ENCODE measurements around the gene KCND2.

Gene KCND2

DNA sequence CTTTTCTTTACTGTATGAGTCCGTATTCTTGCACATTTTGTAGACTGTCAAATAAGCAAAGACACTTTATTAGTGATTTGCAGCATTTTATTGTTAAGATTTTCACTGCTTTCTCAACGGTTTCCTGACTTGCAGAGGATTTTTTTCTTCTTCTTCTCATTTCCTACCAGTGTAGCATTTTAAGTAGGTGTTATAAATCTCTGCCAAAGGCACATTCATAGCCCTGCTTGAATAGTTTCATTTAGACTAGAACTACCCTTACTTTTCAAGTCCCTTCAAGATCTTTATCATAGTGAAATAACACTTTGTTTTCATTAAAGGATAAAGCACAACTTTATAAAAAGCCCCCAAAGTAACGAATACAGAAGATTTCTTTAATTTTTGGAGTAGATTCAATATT lies 313.6 kb downstream of the KCND2 start:
- H2BK5ac ChIP-seq (ENCODE audit: low read length): no peak overlapping the region
- H3K27me3 ChIP-seq (ENCODE audit: control insufficient read depth in 3 of 3, insufficient read depth in 3 of 3, low read depth in 1 of 3, low read length in 3 of 3): no peaks in the 10 kb centered on the region
- no peak overlapping the region for H3K9ac ChIP-seq (ENCODE audit: low read depth, low read length, poor library complexity)
- H3K23ac ChIP-seq (ENCODE audit: low read depth, low read length, poor library complexity): no peak overlapping the region
- H3K4me1 ChIP-seq (ENCODE audit: control insufficient read depth in 2 of 2, insufficient read depth in 1 of 2, low read depth in 1 of 2, low read length in 2 of 2): peaks cover 2% of the 10 kb centered on the region in 2 donors
- no peak overlapping the region for H3K14ac ChIP-seq (ENCODE audit: low read length)
- H3K79me1 ChIP-seq (ENCODE audit: low read depth, low read length): no peaks in the 10 kb centered on the region
- no peak overlapping the region for H4K91ac ChIP-seq (ENCODE audit: low read depth, low read length, poor library complexity)
- H3K4me2 ChIP-seq (ENCODE audit: insufficient read depth, low read length, poor library complexity, severe bottlenecking): no peak overlapping the region
- no peak overlapping the region for H3K18ac ChIP-seq (ENCODE audit: low read length)
- no peak overlapping the region for H3K27ac ChIP-seq (replicated peaks; ENCODE audit: low read length)
- no peak overlapping the region for H2BK12ac ChIP-seq (ENCODE audit: low read length)
- no peak for DNase-seq (ENCODE audit: low spot score)
- H2AFZ ChIP-seq (ENCODE audit: low read length): peak overlapping the region; percentile 15
- no peak overlapping the region for H2AK5ac ChIP-seq (ENCODE audit: low read depth, low read length)
- H3K4me3 ChIP-seq (ENCODE audit: low read length in 2 of 2): no peak overlapping the region
- WGBS, 2 donors (ENCODE audit: extremely low coverage in 2 of 2, insufficient read length in 2 of 2, insufficient replicate concordance in 1 of 2): no CpG with 5 or more reads among the region's 3 CpGs
- H2BK15ac ChIP-seq (ENCODE audit: low read length): no peak overlapping the region
- no peak overlapping the region for H2BK120ac ChIP-seq (ENCODE audit: low read depth, low read length)
- no peak overlapping the region for H4K8ac ChIP-seq (ENCODE audit: low read depth, low read length)
- no peak overlapping the region for H3K4ac ChIP-seq (ENCODE audit: low read length)
- H3K36me3 ChIP-seq (replicated peaks in 1 of 2; ENCODE audit: control insufficient read depth in 2 of 2, insufficient read depth in 2 of 2, low read length in 2 of 2): no peaks in the 10 kb centered on the region
- no peaks in the 10 kb centered on the region for H3K9me3 ChIP-seq (replicated peaks in 1 of 2; ENCODE audit: control insufficient read depth in 2 of 2, insufficient read depth in 1 of 2, low read depth in 1 of 2, low read length in 2 of 2)

DNA sequence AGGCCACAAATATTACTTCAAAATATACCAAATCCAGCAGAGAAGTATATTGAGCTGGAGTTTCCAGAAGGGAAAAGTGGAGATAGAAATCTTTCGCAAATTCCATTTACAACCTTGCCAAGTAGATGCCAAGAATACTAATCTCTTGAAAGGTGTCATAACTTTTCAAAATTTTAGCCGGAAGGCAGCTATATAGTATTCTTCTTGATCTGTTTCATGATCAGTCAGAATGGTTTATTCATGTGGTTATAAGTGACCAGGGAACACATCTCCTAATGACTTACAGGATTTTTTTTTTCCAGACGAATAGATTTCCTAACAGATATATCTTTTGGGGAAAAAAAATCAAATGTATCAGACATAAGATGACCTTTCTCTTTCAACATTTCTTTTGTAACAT lies 314.3 kb downstream of the KCND2 start:
- Histone ChIP-seq H2BK5ac (ENCODE audit: low read length) (no peak overlapping the region), H3K9me3 (replicated peaks in 1 of 2; ENCODE audit: control insufficient read depth in 2 of 2, insufficient read depth in 1 of 2, low read depth in 1 of 2, low read length in 2 of 2) (no peaks in the 10 kb centered on the region)
- no CpG with 5 or more reads among the region's 3 CpGs for WGBS, 2 donors (ENCODE audit: extremely low coverage in 2 of 2, insufficient read length in 2 of 2, insufficient replicate concordance in 1 of 2)

DNA sequence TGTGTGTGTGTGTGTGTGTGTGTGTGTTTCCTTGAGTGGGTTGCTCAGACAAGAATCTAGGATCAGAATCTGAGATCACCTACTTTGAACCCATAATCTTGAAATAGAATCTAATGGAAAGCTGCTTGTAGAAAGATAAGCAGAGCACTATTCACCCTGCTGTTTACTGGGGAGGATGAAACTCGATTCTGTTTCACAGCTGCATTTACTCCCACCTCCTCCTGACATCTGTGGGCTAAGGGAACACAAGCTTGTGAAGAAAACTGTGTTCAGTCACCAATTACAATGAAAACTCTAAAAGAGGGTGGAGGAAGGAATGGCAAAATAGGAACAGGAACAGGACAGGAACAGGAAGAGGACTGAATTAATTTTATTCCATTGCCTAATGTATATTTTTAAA lies 315.4 kb downstream of the KCND2 start:
- Histone ChIP-seq H2AK5ac (ENCODE audit: low read depth, low read length) (no peak overlapping the region), H4K8ac (ENCODE audit: low read depth, low read length) (no peak overlapping the region), H3K23ac (ENCODE audit: low read depth, low read length, poor library complexity) (no peak overlapping the region), H3K4me1 (ENCODE audit: control insufficient read depth in 2 of 2, insufficient read depth in 1 of 2, low read depth in 1 of 2, low read length in 2 of 2) (peaks cover 2% of the 10 kb centered on the region in 2 donors), H4K91ac (ENCODE audit: low read depth, low read length, poor library complexity) (no peak overlapping the region), H3K9me3 (replicated peaks in 1 of 2; ENCODE audit: control insufficient read depth in 2 of 2, insufficient read depth in 1 of 2, low read depth in 1 of 2, low read length in 2 of 2) (no peaks in the 10 kb centered on the region), H3K18ac (ENCODE audit: low read length) (no peak overlapping the region), H2BK12ac (ENCODE audit: low read length) (no peak overlapping the region), H3K14ac (ENCODE audit: low read length) (no peak overlapping the region), H2BK15ac (ENCODE audit: low read length) (no peak overlapping the region), H2AFZ (ENCODE audit: low read length) (no peak overlapping the region), H3K4me2 (ENCODE audit: insufficient read depth, low read length, poor library complexity, severe bottlenecking) (no peak overlapping the region), H3K36me3 (replicated peaks in 1 of 2; ENCODE audit: control insufficient read depth in 2 of 2, insufficient read depth in 2 of 2, low read length in 2 of 2) (no peaks in the 10 kb centered on the region), H3K4ac (ENCODE audit: low read length) (no peak overlapping the region), H2BK5ac (ENCODE audit: low read length) (no peak overlapping the region), H2BK120ac (ENCODE audit: low read depth, low read length) (no peak overlapping the region), H3K9ac (ENCODE audit: low read depth, low read length, poor library complexity) (no peak overlapping the region), H3K79me1 (ENCODE audit: low read depth, low read length) (no peaks in the 10 kb centered on the region), H3K4me3 (ENCODE audit: low read length in 2 of 2) (no peak overlapping the region), H3K27ac (replicated peaks; ENCODE audit: low read length) (no peak overlapping the region), H3K27me3 (ENCODE audit: control insufficient read depth in 3 of 3, insufficient read depth in 3 of 3, low read depth in 1 of 3, low read length in 3 of 3) (no peaks in the 10 kb centered on the region)
- no CpG with 5 or more reads among the region's 1 CpG for WGBS, 2 donors (ENCODE audit: extremely low coverage in 2 of 2, insufficient read length in 2 of 2, insufficient replicate concordance in 1 of 2)
- DNase-seq (ENCODE audit: low spot score): no peak

More for the DNA sequence above, 314.3 kb downstream of the KCND2 start:
- H3K4me3 ChIP-seq (ENCODE audit: low read length in 2 of 2): no peak overlapping the region
- no peak for DNase-seq (ENCODE audit: low spot score)
- H3K4ac ChIP-seq (ENCODE audit: low read length): no peak overlapping the region
- no peak overlapping the region for H4K91ac ChIP-seq (ENCODE audit: low read depth, low read length, poor library complexity)
- no peak overlapping the region for H3K9ac ChIP-seq (ENCODE audit: low read depth, low read length, poor library complexity)
- H3K14ac ChIP-seq (ENCODE audit: low read length): no peak overlapping the region
- H2BK12ac ChIP-seq (ENCODE audit: low read length): no peak overlapping the region
- H3K27ac ChIP-seq (replicated peaks; ENCODE audit: low read length): no peak overlapping the region
- no peak overlapping the region for H2AK5ac ChIP-seq (ENCODE audit: low read depth, low read length)
- H3K4me1 ChIP-seq (ENCODE audit: control insufficient read depth in 2 of 2, insufficient read depth in 1 of 2, low read depth in 1 of 2, low read length in 2 of 2): peaks cover 2% of the 10 kb centered on the region in 2 donors
- no peak overlapping the region for H2BK15ac ChIP-seq (ENCODE audit: low read length)
- H3K18ac ChIP-seq (ENCODE audit: low read length): no peak overlapping the region
- no peaks in the 10 kb centered on the region for H3K36me3 ChIP-seq (replicated peaks in 1 of 2; ENCODE audit: control insufficient read depth in 2 of 2, insufficient read depth in 2 of 2, low read length in 2 of 2)
- no peaks in the 10 kb centered on the region for H3K27me3 ChIP-seq (ENCODE audit: control insufficient read depth in 3 of 3, insufficient read depth in 3 of 3, low read depth in 1 of 3, low read length in 3 of 3)
- H3K23ac ChIP-seq (ENCODE audit: low read depth, low read length, poor library complexity): no peak overlapping the region
- no peak overlapping the region for H4K8ac ChIP-seq (ENCODE audit: low read depth, low read length)
- no peak overlapping the region for H2BK120ac ChIP-seq (ENCODE audit: low read depth, low read length)
- no peak overlapping the region for H3K4me2 ChIP-seq (ENCODE audit: insufficient read depth, low read length, poor library complexity, severe bottlenecking)
- H2AFZ ChIP-seq (ENCODE audit: low read length): no peak overlapping the region
- H3K79me1 ChIP-seq (ENCODE audit: low read depth, low read length): no peaks in the 10 kb centered on the region

DNA sequence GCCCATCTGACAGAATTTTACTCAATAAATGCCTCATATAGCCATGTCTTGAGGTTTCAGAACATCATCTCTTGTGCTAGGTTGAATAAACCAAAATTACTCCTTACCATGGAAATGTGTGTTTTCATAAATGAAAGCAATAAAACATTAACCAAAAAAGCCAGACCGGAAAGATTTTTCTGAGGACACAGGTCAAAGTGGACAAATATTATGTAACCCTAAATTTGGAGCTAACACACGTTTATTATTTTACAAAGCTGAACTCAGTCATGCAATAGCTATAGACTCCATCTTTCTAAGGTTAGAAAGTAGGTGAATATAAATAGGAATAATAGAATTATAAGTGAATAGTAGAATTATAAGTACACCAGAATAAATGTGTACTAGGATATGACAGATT lies 315.9 kb downstream of the KCND2 start:
- Histone ChIP-seq H3K36me3 (replicated peaks in 1 of 2; ENCODE audit: control insufficient read depth in 2 of 2, insufficient read depth in 2 of 2, low read length in 2 of 2) (no peaks in the 10 kb centered on the region), H3K27ac (replicated peaks; ENCODE audit: low read length) (no peak overlapping the region), H2BK5ac (ENCODE audit: low read length) (no peak overlapping the region), H2AFZ (ENCODE audit: low read length) (no peak overlapping the region), H3K27me3 (ENCODE audit: control insufficient read depth in 3 of 3, insufficient read depth in 3 of 3, low read depth in 1 of 3, low read length in 3 of 3) (no peaks in the 10 kb centered on the region), H4K91ac (ENCODE audit: low read depth, low read length, poor library complexity) (no peak overlapping the region), H2AK5ac (ENCODE audit: low read depth, low read length) (no peak overlapping the region), H3K9me3 (replicated peaks in 1 of 2; ENCODE audit: control insufficient read depth in 2 of 2, insufficient read depth in 1 of 2, low read depth in 1 of 2, low read length in 2 of 2) (no peaks in the 10 kb centered on the region), H3K4me3 (ENCODE audit: low read length in 2 of 2) (no peak overlapping the region), H3K4ac (ENCODE audit: low read length) (no peak overlapping the region), H2BK120ac (ENCODE audit: low read depth, low read length) (no peak overlapping the region), H4K8ac (ENCODE audit: low read depth, low read length) (no peak overlapping the region), H3K9ac (ENCODE audit: low read depth, low read length, poor library complexity) (no peak overlapping the region), H3K23ac (ENCODE audit: low read depth, low read length, poor library complexity) (no peak overlapping the region), H3K4me1 (ENCODE audit: control insufficient read depth in 2 of 2, insufficient read depth in 1 of 2, low read depth in 1 of 2, low read length in 2 of 2) (peaks cover 2% of the 10 kb centered on the region in 2 donors), H3K18ac (ENCODE audit: low read length) (no peak overlapping the region), H2BK12ac (ENCODE audit: low read length) (no peak overlapping the region), H2BK15ac (ENCODE audit: low read length) (no peak overlapping the region), H3K79me1 (ENCODE audit: low read depth, low read length) (no peaks in the 10 kb centered on the region), H3K4me2 (ENCODE audit: insufficient read depth, low read length, poor library complexity, severe bottlenecking) (no peak overlapping the region), H3K14ac (ENCODE audit: low read length) (no peak overlapping the region)
- DNase-seq (ENCODE audit: low spot score): no peak
- no CpG with 5 or more reads among the region's 2 CpGs for WGBS, 2 donors (ENCODE audit: extremely low coverage in 2 of 2, insufficient read length in 2 of 2, insufficient replicate concordance in 1 of 2)

Measured in neuronal stem cell (in vitro differentiated cells).